ENCODE measurements around the gene EFHD2.

EFHD2 gene

DNA sequence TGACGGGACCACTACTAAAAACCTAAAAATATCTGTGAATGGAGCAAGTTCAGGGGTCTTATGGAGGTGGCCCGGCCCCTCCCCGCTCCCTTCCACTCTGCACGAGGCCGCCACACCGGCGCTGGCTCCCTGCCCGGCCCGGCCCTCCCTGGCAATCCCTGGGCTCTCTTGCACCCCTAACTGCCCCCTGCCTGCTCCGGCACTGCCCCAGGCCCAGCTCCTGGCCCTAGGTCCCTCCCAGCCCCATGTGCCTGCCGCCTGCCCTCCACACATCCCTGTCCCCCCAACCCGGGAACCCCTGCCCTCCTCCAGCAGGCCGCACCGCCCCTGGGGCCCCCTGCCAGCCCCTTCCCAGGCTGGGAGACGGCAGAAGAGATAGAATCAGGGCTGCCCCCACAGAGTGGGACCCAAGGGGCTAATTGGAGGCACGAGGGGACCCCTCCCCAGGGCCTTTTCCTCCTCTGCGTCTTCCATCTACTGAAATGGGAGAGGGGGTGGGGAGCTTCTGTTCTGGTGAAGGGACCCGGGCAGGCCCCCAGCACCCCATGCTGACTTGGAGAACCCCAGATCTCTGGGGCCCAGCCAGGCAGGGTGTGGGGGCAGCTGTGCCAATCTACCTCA lies 19.2 kb downstream of the EFHD2 start:
- no peaks in the 10 kb centered on the region for H3K36me3 ChIP-seq (replicated peaks)
- H3K27ac ChIP-seq: no peak overlapping the region
- TF ChIP-seq, protein P1, sequence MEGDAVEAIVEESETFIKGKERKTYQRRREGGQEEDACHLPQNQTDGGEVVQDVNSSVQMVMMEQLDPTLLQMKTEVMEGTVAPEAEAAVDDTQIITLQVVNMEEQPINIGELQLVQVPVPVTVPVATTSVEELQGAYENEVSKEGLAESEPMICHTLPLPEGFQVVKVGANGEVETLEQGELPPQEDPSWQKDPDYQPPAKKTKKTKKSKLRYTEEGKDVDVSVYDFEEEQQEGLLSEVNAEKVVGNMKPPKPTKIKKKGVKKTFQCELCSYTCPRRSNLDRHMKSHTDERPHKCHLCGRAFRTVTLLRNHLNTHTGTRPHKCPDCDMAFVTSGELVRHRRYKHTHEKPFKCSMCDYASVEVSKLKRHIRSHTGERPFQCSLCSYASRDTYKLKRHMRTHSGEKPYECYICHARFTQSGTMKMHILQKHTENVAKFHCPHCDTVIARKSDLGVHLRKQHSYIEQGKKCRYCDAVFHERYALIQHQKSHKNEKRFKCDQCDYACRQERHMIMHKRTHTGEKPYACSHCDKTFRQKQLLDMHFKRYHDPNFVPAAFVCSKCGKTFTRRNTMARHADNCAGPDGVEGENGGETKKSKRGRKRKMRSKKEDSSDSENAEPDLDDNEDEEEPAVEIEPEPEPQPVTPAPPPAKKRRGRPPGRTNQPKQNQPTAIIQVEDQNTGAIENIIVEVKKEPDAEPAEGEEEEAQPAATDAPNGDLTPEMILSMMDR (IDR thresholded peaks at IDR 0.05; ENCODE audit: low read depth, low read length, missing control alignments): no peak
- no peak overlapping the region for H3K4me3 ChIP-seq (ENCODE audit: low read depth, low read length)
- in situ Hi-C loops (cut with HindIII; ENCODE audit: low pct_ligation_motif_present, low sequenced_read_pairs): no loop called here
- DNase-seq: no peak
- H3K27me3 ChIP-seq (replicated peaks): no peaks in the 10 kb centered on the region

DNA sequence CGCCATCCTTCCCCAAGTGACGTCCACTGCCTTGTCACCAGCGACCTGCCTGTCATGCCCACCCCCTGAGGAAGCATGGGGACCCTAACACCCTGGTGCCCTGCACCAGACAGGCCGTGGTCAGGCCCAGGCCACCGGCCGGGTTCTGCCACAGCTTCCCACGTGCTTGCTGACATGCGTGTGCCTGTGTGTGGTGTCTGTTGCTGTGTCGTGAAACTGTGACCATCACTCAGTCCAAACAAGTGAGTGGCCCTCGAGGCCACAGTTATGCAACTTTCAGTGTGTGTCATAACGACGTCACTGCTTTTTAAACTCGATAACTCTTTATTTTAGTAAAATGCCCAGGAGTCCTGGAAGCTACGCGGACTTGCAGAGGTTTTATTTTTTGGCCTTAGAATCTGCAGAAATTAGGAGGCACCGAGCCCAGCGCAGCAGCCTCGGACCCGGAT lies 20.0 kb downstream of the EFHD2 start:
- no peak overlapping the region for H3K4me3 ChIP-seq (ENCODE audit: low read depth, low read length)
- no peaks in the 10 kb centered on the region for H3K36me3 ChIP-seq (replicated peaks)
- no peak overlapping the region for H3K27ac ChIP-seq
- peak; percentile 62 for DNase-seq
- H3K27me3 ChIP-seq (replicated peaks): no peaks in the 10 kb centered on the region
- TF ChIP-seq, protein P1 (IDR thresholded peaks at IDR 0.05; ENCODE audit: low read depth, low read length, missing control alignments): no peak
- in situ Hi-C loops (cut with HindIII; ENCODE audit: low pct_ligation_motif_present, low sequenced_read_pairs): no loop called here

DNA sequence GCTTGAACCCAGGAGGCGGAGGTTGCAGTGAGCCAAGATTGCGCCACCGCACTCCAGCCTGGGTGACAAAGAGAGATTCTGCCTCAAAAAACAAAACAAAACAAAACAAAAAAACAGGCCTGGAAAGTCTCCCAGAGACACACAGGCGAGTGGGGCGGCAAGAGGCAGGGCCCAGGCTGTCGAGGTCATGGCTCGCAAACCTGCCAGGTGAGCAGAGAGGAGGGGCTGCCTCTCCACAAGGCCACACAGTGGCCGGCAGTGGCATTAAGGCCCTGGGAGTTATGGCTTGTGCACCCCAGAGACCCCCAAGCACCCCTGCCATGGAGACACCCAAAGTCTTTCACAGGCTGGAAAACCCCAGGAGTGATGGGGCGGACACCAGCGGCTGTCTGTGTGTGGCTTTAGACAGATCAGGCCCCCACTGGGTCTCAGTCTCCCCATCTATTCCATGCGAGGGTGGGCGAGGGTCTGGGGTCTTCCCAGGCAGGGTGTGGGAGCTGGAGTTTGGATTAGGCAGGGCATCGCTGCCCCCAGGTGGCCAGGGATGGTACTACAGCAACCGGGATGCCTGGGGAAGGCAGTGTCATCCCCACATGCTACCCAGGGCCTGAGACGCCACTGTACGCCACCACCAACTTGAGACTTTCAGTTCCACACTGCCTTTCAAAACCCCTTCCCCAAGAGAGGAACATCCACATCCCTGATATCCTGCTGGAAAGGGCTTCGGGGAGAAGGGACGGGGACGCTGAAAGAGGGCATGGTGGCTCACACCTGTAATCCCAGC lies 21.3 kb downstream of the EFHD2 start:
- H3K36me3 ChIP-seq (replicated peaks): no peaks in the 10 kb centered on the region
- no peak overlapping the region for H3K27ac ChIP-seq
- no peak overlapping the region for H3K4me3 ChIP-seq (ENCODE audit: low read depth, low read length)
- TF ChIP-seq, protein P1 (IDR thresholded peaks at IDR 0.05; ENCODE audit: low read depth, low read length, missing control alignments): peak; percentile 96
- in situ Hi-C loops (cut with HindIII; ENCODE audit: low pct_ligation_motif_present, low sequenced_read_pairs): no loop called here
- DNase-seq: peak; percentile 58
- no peaks in the 10 kb centered on the region for H3K27me3 ChIP-seq (replicated peaks)

DNA sequence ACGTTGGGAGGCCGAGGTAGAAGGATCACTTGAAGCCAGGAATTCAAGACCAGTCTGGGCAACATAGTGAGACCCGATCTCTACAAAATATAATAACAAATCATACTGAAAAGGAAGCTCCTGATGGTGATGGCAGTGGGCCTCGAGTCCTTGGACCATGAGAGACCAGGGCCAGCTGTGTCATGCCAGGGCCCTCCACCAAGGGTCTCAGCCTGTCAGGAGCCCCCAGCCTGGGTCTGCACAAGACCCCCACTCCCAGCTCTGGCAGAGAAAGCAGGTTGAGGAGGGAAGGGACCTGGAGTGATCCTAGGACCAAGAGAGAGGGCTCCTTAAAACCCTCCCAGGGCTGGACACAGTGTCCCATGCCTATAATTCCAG lies 21.9 kb downstream of the EFHD2 start:
- in situ Hi-C loops (cut with HindIII; ENCODE audit: low pct_ligation_motif_present, low sequenced_read_pairs): no loop called here
- H3K27ac ChIP-seq: no peak overlapping the region
- H3K4me3 ChIP-seq (ENCODE audit: low read depth, low read length): no peak overlapping the region
- H3K36me3 ChIP-seq (replicated peaks): no peaks in the 10 kb centered on the region
- TF ChIP-seq, protein P1 (IDR thresholded peaks at IDR 0.05; ENCODE audit: low read depth, low read length, missing control alignments): no peak
- no peaks in the 10 kb centered on the region for H3K27me3 ChIP-seq (replicated peaks)
- DNase-seq: no peak

DNA sequence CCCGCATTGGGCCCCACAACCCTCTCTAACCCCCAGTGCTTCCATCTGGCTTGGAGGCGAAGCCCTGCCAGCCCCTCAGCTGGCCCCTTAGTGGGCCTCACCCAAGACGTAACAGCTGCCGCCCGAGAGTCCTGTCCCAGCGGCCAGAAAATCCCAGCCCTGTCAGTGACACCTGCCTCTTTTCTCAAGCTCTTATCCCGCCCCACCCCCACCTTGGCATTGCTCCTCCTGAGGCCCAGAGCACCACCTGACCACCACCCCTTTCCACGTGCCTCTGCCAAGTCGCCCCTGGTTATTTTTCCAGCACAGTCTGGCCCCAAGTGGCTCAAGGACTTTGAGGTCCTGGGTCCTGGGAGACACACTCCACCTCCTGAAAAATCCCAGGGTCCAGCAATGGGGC lies 22.6 kb downstream of the EFHD2 start:
- DNase-seq: no peak
- H3K27ac ChIP-seq: no peak overlapping the region
- TF ChIP-seq, protein P1 (IDR thresholded peaks at IDR 0.05; ENCODE audit: low read depth, low read length, missing control alignments): no peak
- in situ Hi-C loops (cut with HindIII; ENCODE audit: low pct_ligation_motif_present, low sequenced_read_pairs): no loop called here
- H3K27me3 ChIP-seq (replicated peaks): no peaks in the 10 kb centered on the region
- no peak overlapping the region for H3K4me3 ChIP-seq (ENCODE audit: low read depth, low read length)
- H3K36me3 ChIP-seq (replicated peaks): no peaks in the 10 kb centered on the region

Data from brain microvascular endothelial cell (primary cell).